Endothelial cell (in vitro differentiated cells): ENCODE measurements around the gene ANXA5. TPM values are rescaled to one million over a fixed set of nuclear protein-coding genes. Genes with fewer than 3 reads are reported as not detected.

Source experiments
- DNase-seq: peaks from one replicate; pipeline ENCODE4 v3.0.0; 2021; ENCODE audit warnings: low spot score
- H3K27ac Mint-ChIP-seq: one replicate; pipeline ENCODE4 v1.8.0; 2021; ENCODE audit warnings: mixed read lengths, inconsistent platforms; ENCODE audit not compliant: unreplicated experiment
- H3K27me3 Mint-ChIP-seq: one replicate; pipeline ENCODE4 v1.8.0; 2021; ENCODE audit warnings: mild to moderate bottlenecking, moderate library complexity, mixed read lengths, inconsistent platforms; ENCODE audit not compliant: unreplicated experiment
- H3K36me3 Mint-ChIP-seq: one replicate; pipeline ENCODE4 v1.8.0; 2021; ENCODE audit warnings: mild to moderate bottlenecking, low read depth, mixed read lengths, inconsistent platforms; ENCODE audit not compliant: unreplicated experiment
- H3K4me1 Mint-ChIP-seq: one replicate; pipeline ENCODE4 v1.8.0; 2021; ENCODE audit warnings: mild to moderate bottlenecking, mixed read lengths, inconsistent platforms; ENCODE audit not compliant: unreplicated experiment
- H3K4me3 Mint-ChIP-seq: one replicate; pipeline ENCODE4 v1.8.0; 2021; ENCODE audit warnings: mild to moderate bottlenecking, mixed read lengths, inconsistent platforms; ENCODE audit not compliant: unreplicated experiment
- H3K9me3 Mint-ChIP-seq: one replicate; pipeline ENCODE4 v1.8.0; 2021; ENCODE audit warnings: mixed read lengths, inconsistent platforms; ENCODE audit not compliant: unreplicated experiment
- CTCF ChIP-seq: fragments of 200-600 bp; sonication (generic); IDR thresholded peaks from one replicate; pipeline ENCODE4 v1.5.0; 2021; ENCODE audit warnings: antibody characterized with exemption; ENCODE audit not compliant: unreplicated experiment
- total RNA-seq: library from RNA; stranded (reverse); fragmentation: NEBNext Ultra II Directional; extraction: Animal tissue kit (Norgen Biotek cat#: 25700); gene quantifications from one replicate; pipeline ENCODE4 v1.2.1, GENCODE V29; 2021; ENCODE audit not compliant: unreplicated experiment

The ANXA5 gene
- total RNA-seq, 1 donor from 2014 or later, result 296 TPM

GRCh38 chr4:121707344-121707743 lies 10.6 kb upstream of the ANXA5 start:
- TF ChIP-seq CTCF, result no peak
- Mint-ChIP-seq H3K27me3 (peaks cover 4% of the 10 kb centered on the region), H3K4me1 (peaks cover 7% of the 10 kb centered on the region), H3K36me3 (no peaks in the 10 kb centered on the region), H3K4me3 (no peak overlapping the region), H3K9me3 (no peaks in the 10 kb centered on the region), H3K27ac (no peak overlapping the region)
- no peak for DNase-seq

GRCh38 chr4:121706595-121707021 lies 9.8 kb upstream of the ANXA5 start:
- Mint-ChIP-seq H3K4me3 (no peak overlapping the region), H3K9me3 (no peaks in the 10 kb centered on the region), H3K36me3 (no peaks in the 10 kb centered on the region), H3K4me1 (no peaks in the 10 kb centered on the region), H3K27ac (no peak overlapping the region), H3K27me3 (peaks cover 7% of the 10 kb centered on the region)
- no peak for DNase-seq
- no peak for TF ChIP-seq CTCF

- Mint-ChIP-seq H3K4me3 (no peak overlapping the region), H3K9me3 (no peaks in the 10 kb centered on the region), H3K27ac (no peak overlapping the region), H3K27me3 (peaks cover 7% of the 10 kb centered on the region), H3K4me1 (no peaks in the 10 kb centered on the region), H3K36me3 (no peaks in the 10 kb centered on the region)
- DNase-seq, result no peak
- no peak for TF ChIP-seq CTCF
Measured at GRCh38 chr4:121705521-121705920, 8.7 kb upstream of the ANXA5 start.

GRCh38 chr4:121702136-121702535 lies 5.4 kb upstream of the ANXA5 start:
- H3K9me3 Mint-ChIP-seq, result no peaks in the 10 kb centered on the region
- H3K4me1 Mint-ChIP-seq, result no peaks in the 10 kb centered on the region
- no peak overlapping the region for H3K27ac Mint-ChIP-seq
- H3K4me3 Mint-ChIP-seq, result no peak overlapping the region
- DNase-seq, result no peak
- no peak for TF ChIP-seq CTCF
- H3K27me3 Mint-ChIP-seq, result peaks cover 7% of the 10 kb centered on the region
- no peaks in the 10 kb centered on the region for H3K36me3 Mint-ChIP-seq

- no peaks in the 10 kb centered on the region for H3K4me1 Mint-ChIP-seq
- no peak for TF ChIP-seq CTCF
- no peak overlapping the region for H3K4me3 Mint-ChIP-seq
- no peak overlapping the region for H3K27ac Mint-ChIP-seq
- H3K27me3 Mint-ChIP-seq, result peaks cover 4% of the 10 kb centered on the region
- H3K36me3 Mint-ChIP-seq, result no peaks in the 10 kb centered on the region
- no peak for DNase-seq
- no peaks in the 10 kb centered on the region for H3K9me3 Mint-ChIP-seq
Measured at GRCh38 chr4:121701263-121701662, 4.5 kb upstream of the ANXA5 start.
